Measurements from ENCODE around the gene NDUFA13. TPM values are rescaled to one million over a fixed set of nuclear protein-coding genes. Genes with fewer than 3 reads are reported as not detected.

NDUFA13 gene
- total RNA-seq, 1 donor from 2014 or later, result 1,344 TPM

DNA sequence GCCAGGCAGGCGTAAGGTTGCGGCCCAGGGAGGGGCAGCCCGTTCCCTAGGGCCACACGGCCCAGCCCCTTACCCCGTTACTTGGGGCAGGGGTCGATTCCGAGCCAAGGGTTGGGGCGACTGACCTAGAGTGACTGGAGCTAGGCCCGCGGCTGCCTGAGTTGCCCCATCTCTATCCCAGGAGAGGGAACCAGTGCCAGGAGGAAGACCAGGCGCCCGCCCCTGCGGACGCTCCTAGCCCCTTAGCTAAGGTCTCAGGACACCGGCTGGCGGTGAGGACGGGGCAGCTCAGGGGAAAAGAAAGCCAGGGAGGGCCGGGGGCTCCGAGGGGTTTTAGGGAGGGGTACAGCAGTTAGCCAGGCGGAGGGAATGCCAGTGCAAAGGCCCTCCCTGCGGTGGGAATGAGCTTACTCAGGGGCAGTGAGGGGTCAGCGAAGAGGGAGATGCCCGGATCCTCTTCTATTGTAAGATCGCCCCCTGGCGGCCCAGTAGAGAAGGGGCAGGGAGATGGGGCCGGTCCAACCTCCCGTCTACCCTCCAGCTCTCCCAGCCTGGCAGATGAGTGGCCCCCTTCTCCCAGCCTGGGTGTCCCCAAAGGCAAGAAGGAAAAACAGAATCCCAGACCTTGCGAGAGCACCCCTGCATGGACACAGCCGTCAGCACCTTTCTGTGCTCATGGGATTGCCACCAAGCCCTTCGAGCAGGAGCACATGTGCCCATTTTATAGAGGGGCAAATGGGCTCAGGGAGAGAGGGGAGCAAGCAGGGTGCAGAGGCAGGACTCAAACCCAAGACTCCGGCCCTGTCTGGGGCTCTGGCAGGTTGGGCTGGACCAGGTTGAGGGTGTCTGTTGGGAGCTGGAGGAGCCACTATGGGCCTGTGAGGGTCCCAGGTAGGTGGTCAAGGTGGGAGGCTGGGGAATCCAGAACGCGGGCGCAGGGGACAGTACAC lies 38.3 kb downstream of the NDUFA13 start:
- DNase-seq (ENCODE audit: missing footprints), result peak; percentile 88
- intact Hi-C loops (cut with DNase I), result loop anchor here (1.0 kb wide), 1 partner anchor 22 kb away; no protein-coding TSS in a partner anchor
- peak; percentile 47 for ATAC-seq

- no peak for ATAC-seq
- DNase-seq (ENCODE audit: missing footprints), result no peak
- intact Hi-C loops (cut with DNase I), result no loop called here
Observed at GRCh38 chr19:19558055-19558454, 42.0 kb downstream of the NDUFA13 start.

- ATAC-seq (no peak), DNase-seq (ENCODE audit: missing footprints) (no peak)
- intact Hi-C loops (cut with DNase I), result no loop called here
Observed at GRCh38 chr19:19558636-19559035, 42.6 kb downstream of the NDUFA13 start.

GRCh38 chr19:19559931-19560330 lies 43.9 kb downstream of the NDUFA13 start:
- DNase-seq (ENCODE audit: missing footprints) (no peak), ATAC-seq (no peak)
- intact Hi-C loops (cut with DNase I), result no loop called here

GRCh38 chr19:19561946-19562664 lies 46.1 kb downstream of the NDUFA13 start:
- ATAC-seq (peak; percentile 20), DNase-seq (ENCODE audit: missing footprints) (no peak)
- intact Hi-C loops (cut with DNase I), result no loop called here

DNA sequence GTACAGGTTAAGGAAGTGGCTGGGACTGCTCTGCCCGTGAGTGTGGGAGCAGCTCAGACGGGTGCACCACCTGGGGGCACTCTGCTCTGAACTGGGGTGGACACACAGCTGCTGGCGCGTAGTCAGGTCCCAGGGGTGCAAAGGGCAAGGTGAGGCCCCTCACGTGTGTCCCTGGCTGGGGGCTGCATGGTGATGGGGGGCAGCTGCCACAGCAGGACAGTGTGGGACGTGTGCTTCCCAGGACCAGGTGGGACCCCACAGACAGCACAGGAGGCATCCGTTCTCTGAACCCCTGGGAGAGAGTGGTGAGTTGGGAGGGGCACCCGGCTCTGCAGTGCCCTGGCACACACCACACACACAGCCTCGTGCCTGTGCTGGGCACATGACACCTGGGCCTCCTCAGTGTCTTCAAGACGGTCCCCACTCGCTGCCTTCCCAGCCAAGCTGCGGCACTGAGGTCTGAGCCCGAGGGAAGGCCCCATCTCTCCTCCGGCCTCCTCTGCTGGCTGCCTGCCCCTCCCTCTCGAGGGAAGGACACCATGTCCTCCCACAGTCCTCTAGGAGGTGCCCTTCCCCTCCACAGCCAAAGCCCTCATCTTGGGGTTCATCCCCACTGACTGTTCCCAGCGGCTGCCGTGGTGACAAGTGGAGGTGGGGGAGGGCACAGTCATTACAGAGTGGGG lies 46.8 kb downstream of the NDUFA13 start:
- DNase-seq (ENCODE audit: missing footprints) (no peak), ATAC-seq (peak; percentile 16)
- intact Hi-C loops (cut with DNase I), result no loop called here

GRCh38 chr19:19563348-19563848 lies 47.4 kb downstream of the NDUFA13 start:
- intact Hi-C loops (cut with DNase I), result no loop called here
- DNase-seq (ENCODE audit: missing footprints), result no peak
- no peak for ATAC-seq

DNA sequence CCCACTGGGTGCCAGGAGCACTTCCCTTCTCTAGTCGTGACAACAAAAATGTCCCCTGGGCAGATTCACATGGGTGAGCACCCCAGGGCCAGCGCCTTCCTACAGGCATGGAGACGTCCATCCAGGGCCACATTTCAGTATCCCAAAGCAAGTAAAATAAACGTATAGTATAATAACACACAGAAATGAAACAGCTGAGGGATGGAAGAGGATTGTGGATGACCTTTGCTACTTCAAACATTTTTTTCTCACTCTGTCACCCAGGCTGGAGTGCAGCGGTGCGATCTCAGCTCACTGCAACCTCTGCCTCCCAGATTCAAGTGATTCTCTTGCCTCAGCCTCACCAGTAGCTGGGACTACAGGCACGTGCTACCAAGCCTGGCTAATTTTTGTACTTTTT lies 50.3 kb downstream of the NDUFA13 start:
- DNase-seq (ENCODE audit: missing footprints) (no peak), ATAC-seq (no peak)
- intact Hi-C loops (cut with DNase I), result no loop called here

DNA sequence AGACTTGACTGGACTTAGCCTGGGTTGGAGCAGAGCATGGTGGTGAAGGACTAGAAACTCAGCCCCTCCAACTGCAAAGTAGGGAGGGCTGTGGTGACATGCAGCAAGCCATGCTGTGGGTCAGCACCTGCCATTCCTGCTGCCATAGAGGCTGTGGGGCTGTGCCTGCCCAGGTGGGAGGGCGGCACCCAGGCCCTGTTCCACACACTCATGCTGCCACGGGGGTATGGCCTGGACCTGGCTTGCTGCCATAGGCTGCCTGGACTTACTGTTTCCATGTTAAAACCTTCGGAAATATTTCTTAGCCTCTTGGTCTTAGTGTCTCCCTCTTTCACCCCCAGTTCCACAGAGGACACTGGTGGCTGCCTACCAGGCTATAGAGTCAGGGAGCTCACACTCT lies 51.4 kb downstream of the NDUFA13 start:
- DNase-seq (ENCODE audit: missing footprints), result no peak
- intact Hi-C loops (cut with DNase I), result no loop called here
- no peak for ATAC-seq

DNA sequence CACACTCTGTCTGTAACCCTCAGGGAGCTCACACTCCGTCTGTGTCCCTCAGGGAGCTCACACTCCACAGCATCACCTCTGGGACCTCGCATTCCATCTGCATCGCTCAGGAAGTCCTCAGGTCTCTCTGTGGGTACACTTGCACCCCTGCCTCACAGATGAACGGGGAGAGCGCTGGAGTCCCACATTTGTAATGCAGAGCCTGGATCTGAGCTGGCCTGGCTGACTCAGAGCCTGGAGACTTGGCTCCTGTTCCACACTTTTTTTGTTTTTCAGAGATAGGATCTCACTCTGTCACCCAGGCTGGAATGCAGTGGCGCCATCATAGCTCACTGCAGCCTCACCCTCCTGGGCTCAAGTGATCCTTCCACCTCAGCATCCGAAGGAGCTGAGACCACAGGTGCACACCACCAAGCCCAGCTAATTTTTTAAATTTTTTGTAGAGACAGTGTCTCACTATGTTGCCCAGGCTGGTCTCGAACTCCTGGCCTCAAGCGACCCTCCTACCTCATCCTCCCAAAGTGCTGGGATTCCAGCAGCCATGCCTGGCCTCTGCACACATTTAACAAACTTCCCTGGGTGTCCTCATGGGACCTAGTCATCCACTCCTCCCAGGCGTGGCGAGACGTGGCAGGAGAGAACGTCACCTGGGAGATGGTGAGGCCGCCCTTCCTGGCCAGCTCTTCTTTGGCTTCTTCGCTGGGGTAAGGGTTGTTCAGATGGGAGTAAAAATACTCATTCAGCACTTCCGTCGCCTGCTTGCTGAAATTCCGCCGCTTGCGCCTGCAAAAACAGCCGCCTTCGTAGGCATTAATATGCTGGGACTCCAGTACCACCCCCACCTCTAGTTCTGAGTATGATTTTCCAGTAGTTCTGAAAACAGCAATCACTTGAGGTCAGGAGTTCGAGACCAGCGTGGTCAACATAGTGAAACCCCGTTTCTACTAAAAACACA lies 53.1 kb downstream of the NDUFA13 start:
- intact Hi-C loops (cut with DNase I), result no loop called here
- no peak for DNase-seq (ENCODE audit: missing footprints)
- ATAC-seq, result no peak

DNA sequence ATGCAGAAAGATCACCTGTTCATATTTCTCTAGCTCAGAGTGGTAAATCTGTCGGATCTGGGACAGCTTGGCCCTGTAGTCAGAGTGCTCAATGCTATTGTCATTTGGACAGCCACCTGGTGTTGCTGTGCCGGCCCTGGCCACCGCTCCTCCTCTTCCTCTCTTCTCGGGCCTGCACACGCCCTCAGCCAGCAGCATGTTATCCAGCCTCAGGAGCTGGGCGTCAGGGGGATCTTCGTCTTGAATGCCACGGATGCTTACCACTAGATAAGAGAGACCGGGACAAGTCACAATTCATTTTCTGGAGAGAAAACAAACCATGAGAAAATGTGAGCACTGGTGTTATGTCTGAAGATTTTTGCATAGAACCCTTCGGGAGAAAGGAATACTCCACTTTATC lies 54.5 kb downstream of the NDUFA13 start:
- intact Hi-C loops (cut with DNase I), result no loop called here
- no peak for DNase-seq (ENCODE audit: missing footprints)
- no peak for ATAC-seq

- DNase-seq (ENCODE audit: missing footprints), result no peak
Observed at GRCh38 chr19:19571071-19571786, 55.2 kb downstream of the NDUFA13 start.

GRCh38 chr19:19575411-19575810 lies 59.4 kb downstream of the NDUFA13 start:
- ATAC-seq (no peak), DNase-seq (ENCODE audit: missing footprints) (no peak)
- intact Hi-C loops (cut with DNase I), result no loop called here

More at GRCh38 chr19:19571071-19571786, 55.2 kb downstream of the NDUFA13 start:
- no peak for ATAC-seq
- intact Hi-C loops (cut with DNase I), result no loop called here

Other genes with a start within 250 kb of the NDUFA13 start
- 0.57 TPM for gene TM6SF2, start 242.9 kb upstream of the NDUFA13 start, total RNA-seq
- 34.9 TPM for gene SUGP1, start 195.7 kb upstream of the NDUFA13 start, total RNA-seq
- gene MAU2, start 195.4 kb upstream of the NDUFA13 start, total RNA-seq, result 31.8 TPM
- 25.9 TPM for gene GATAD2A, start 110.5 kb upstream of the NDUFA13 start, total RNA-seq
- 0.32 TPM for gene TSSK6, start 677 bp upstream of the NDUFA13 start, total RNA-seq
- gene YJEFN3, start 12.7 kb downstream of the NDUFA13 start, total RNA-seq, result 6.5 TPM
- gene CILP2, start 22.0 kb downstream of the NDUFA13 start, total RNA-seq, result 0.30 TPM
- gene PBX4, start 102.5 kb downstream of the NDUFA13 start, total RNA-seq, result not detected
- 0.57 TPM for gene LPAR2, start 112.0 kb downstream of the NDUFA13 start, total RNA-seq
- gene GMIP, start 127.4 kb downstream of the NDUFA13 start, total RNA-seq, result 4.5 TPM
- gene ATP13A1, start 147.5 kb downstream of the NDUFA13 start, total RNA-seq, result 20.1 TPM
- 2.7 TPM for gene ZNF101, start 152.6 kb downstream of the NDUFA13 start, total RNA-seq
- gene ZNF14, start 216.9 kb downstream of the NDUFA13 start, total RNA-seq, result 3.6 TPM

Data from Right ventricle myocardium inferior (tissue), 1 donor.